ENCODE results near the gene DIABLO.
"Not testable (repeated sequence)": the region's sequence is repeated elsewhere in the genome, so short reads cannot be mapped to it uniquely, and the experiment has no call there.

The DIABLO gene

GRCh38 chr12:122204167-122205052 is 21.4 kb downstream of the DIABLO start:
- no peak for DNase-seq
- H3K9me2 ChIP-seq (replicated peaks; ENCODE audit: insufficient read depth, low read length), result no peaks in the 10 kb centered on the region
- TF ChIP-seq EZH2 (optimal IDR thresholded peaks at IDR 0.05; ENCODE audit: low read depth, low read length), result no peak
- no peak for TF ChIP-seq EZH2phosphoT487 (IDR thresholded peaks at IDR 0.05; ENCODE audit: low read length)
- no peak for TF ChIP-seq CTCF (IDR thresholded peaks at IDR 0.05; ENCODE audit: low read length)
- no peaks in the 10 kb centered on the region for H3K36me3 ChIP-seq (replicated peaks; ENCODE audit: insufficient read depth, low read length)
- H2AFZ ChIP-seq (ENCODE audit: low read length), result no peak overlapping the region
- no peaks in the 10 kb centered on the region for H4K20me1 ChIP-seq (ENCODE audit: insufficient read depth, low read length)
- H3K4me1 ChIP-seq (ENCODE audit: low read length), result no peaks in the 10 kb centered on the region
- no peak overlapping the region for H3K4me2 ChIP-seq (ENCODE audit: low read depth, low read length)
- H3K27me3 ChIP-seq (replicated peaks; ENCODE audit: insufficient read depth, low read length), result no peaks in the 10 kb centered on the region
- H3K79me2 ChIP-seq (ENCODE audit: low read length), result no peaks in the 10 kb centered on the region
- no peak overlapping the region for H3K4me3 ChIP-seq (ENCODE audit: low read length)
- no peaks in the 10 kb centered on the region for H3K9me3 ChIP-seq (replicated peaks; ENCODE audit: insufficient read depth, low read length)
- no peak overlapping the region for H3K9ac ChIP-seq (ENCODE audit: low read length)
- no peaks in the 10 kb centered on the region for H3F3A ChIP-seq (ENCODE audit: insufficient read depth, low read length)
- no peak overlapping the region for H3K27ac ChIP-seq (ENCODE audit: low read length)

- H3K9ac ChIP-seq (ENCODE audit: low read length), result no peak within 1 kb of the TSS
- peak within 1 kb of the TSS; percentile 50 for H3K4me3 ChIP-seq (ENCODE audit: low read length)
- no peaks in the 10 kb centered on the region for H3K27me3 ChIP-seq (replicated peaks; ENCODE audit: insufficient read depth, low read length)
- no peaks in the 10 kb centered on the region for H3K9me2 ChIP-seq (replicated peaks; ENCODE audit: insufficient read depth, low read length)
- H3K27ac ChIP-seq (ENCODE audit: low read length), result no peak within 1 kb of the TSS
- H3K4me2 ChIP-seq (ENCODE audit: low read depth, low read length), result peak within 1 kb of the TSS; percentile 76
- no peaks in the 10 kb centered on the region for H3K79me2 ChIP-seq (ENCODE audit: low read length)
- no peaks in the 10 kb centered on the region for H3F3A ChIP-seq (ENCODE audit: insufficient read depth, low read length)
- H3K36me3 ChIP-seq (replicated peaks; ENCODE audit: insufficient read depth, low read length), result no peaks in the 10 kb centered on the region
- no peaks in the 10 kb centered on the region for H4K20me1 ChIP-seq (ENCODE audit: insufficient read depth, low read length)
- peak within 1 kb of the TSS; percentile 51; the same call in 1 of the 2 replicates for H2AFZ ChIP-seq (ENCODE audit: low read length)
- TF ChIP-seq CTCF (IDR thresholded peaks at IDR 0.05; ENCODE audit: low read length), result no peak
- no peak for TF ChIP-seq EZH2 (optimal IDR thresholded peaks at IDR 0.05; ENCODE audit: low read depth, low read length)
- TF ChIP-seq EZH2phosphoT487 (IDR thresholded peaks at IDR 0.05; ENCODE audit: low read length), result no peak
- H3K9me3 ChIP-seq (replicated peaks; ENCODE audit: insufficient read depth, low read length), result no peaks in the 10 kb centered on the region
- no peaks in the 10 kb centered on the region for H3K4me1 ChIP-seq (ENCODE audit: low read length)
- peak; percentile 32 for DNase-seq
Observed at GRCh38 chr12:122203301-122204166, 22.3 kb downstream of the DIABLO start, which contains the start of gene B3GNT4. TSS of gene B3GNT4 (plus strand) at chr12:122203709. CDS start at chr12:122204619, 910 bp downstream.

- not testable (repeated sequence) for H3K9me2 ChIP-seq (replicated peaks; ENCODE audit: insufficient read depth, low read length); H3K27me3 ChIP-seq (replicated peaks; ENCODE audit: insufficient read depth, low read length); H3K27ac ChIP-seq (ENCODE audit: low read length); H3F3A ChIP-seq (ENCODE audit: insufficient read depth, low read length); H3K4me1 ChIP-seq (ENCODE audit: low read length); H3K36me3 ChIP-seq (replicated peaks; ENCODE audit: insufficient read depth, low read length); DNase-seq; H4K20me1 ChIP-seq (ENCODE audit: insufficient read depth, low read length); H3K9me3 ChIP-seq (replicated peaks; ENCODE audit: insufficient read depth, low read length); H3K9ac ChIP-seq (ENCODE audit: low read length); H3K79me2 ChIP-seq (ENCODE audit: low read length)
- Histone ChIP-seq H3K4me2 (ENCODE audit: low read depth, low read length) (peak overlapping the region; percentile 76; the same call in 1 of the 2 replicates), H3K4me3 (ENCODE audit: low read length) (peak overlapping the region; percentile 50; the same call in 1 of the 2 replicates), H2AFZ (ENCODE audit: low read length) (peak overlapping the region; percentile 51; the same call in 1 of the 2 replicates)
Observed at GRCh38 chr12:122202811-122203210, 23.0 kb downstream of the DIABLO start.

All from MM.1S (cell line).